Activated CD4-positive, alpha-beta T cell treated with anti-CD3 and anti-CD28 coated beads, Interleukin-2, amount 10 ng/mL, durations not matched to agents 24 days and 14 days (primary cell): ENCODE results near the gene CNIH3. TPM values are rescaled to one million over a fixed set of nuclear protein-coding genes. Genes with fewer than 3 reads are reported as not detected.
A peak's percentile ranks its signal among the peaks of the same experiment; 100 is the strongest.
"Not testable (repeated sequence)": the region's sequence is repeated elsewhere in the genome, so short reads cannot be mapped to it uniquely, and the experiment has no call there.

Experiments
- DNase-seq: peaks from one replicate; pipeline ENCODE4 v3.0.0; 2022
- H3K27ac Mint-ChIP-seq: one replicate; pipeline ENCODE4 v1.8.0; 2022; ENCODE audit warnings: mild to moderate bottlenecking, mixed read lengths
- H3K27me3 Mint-ChIP-seq: one replicate; pipeline ENCODE4 v1.8.0; 2022; ENCODE audit warnings: mixed read lengths
- H3K36me3 Mint-ChIP-seq: one replicate; pipeline ENCODE4 v1.8.0; 2022; ENCODE audit warnings: low read depth, mild to moderate bottlenecking, mixed read lengths
- H3K4me1 Mint-ChIP-seq: one replicate; pipeline ENCODE4 v1.8.0; 2021; ENCODE audit warnings: mixed read lengths
- H3K4me3 Mint-ChIP-seq: one replicate; pipeline ENCODE4 v1.8.0; 2022; ENCODE audit warnings: mild to moderate bottlenecking, moderate library complexity, mixed read lengths
- H3K9me3 Mint-ChIP-seq: one replicate; pipeline ENCODE4 v1.8.0; 2021; ENCODE audit warnings: mixed read lengths
- intact Hi-C: fragments of 100-400 bp; cut with micrococcal nuclease; formaldehyde crosslinking; loops from one replicate; pipeline ENCODE4 v1.15.1; 2023
- total RNA-seq: library from RNA; stranded (reverse); gene quantifications from 2 replicates; pipeline ENCODE4 v1.2.3, GENCODE V29; 2022

CNIH3 gene
- total RNA-seq, 1 donor from 2014 or later, result 1.1 TPM

DNA sequence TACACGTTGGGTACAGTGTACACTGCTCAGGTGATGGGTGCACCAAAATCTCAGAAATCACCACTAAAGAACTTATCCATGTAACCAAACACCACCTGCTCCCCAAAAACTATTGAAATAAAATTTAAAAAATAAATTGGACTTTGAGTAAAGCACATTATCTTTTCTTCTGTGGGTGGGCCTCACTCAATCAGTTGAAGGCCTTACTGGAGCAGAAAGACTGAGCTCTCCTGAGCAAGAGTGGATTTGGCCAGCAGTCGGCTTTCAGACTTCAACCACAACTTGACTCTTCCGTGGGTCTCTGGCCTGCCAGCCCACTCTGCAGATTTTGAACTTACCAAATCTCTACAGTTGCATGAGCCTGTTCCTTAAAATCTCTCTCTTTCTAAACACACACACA, 78.9 kb downstream of the CNIH3 start:
- Mint-ChIP-seq H3K9me3 (no peaks in the 10 kb centered on the region), H3K36me3 (no peaks in the 10 kb centered on the region)

DNA sequence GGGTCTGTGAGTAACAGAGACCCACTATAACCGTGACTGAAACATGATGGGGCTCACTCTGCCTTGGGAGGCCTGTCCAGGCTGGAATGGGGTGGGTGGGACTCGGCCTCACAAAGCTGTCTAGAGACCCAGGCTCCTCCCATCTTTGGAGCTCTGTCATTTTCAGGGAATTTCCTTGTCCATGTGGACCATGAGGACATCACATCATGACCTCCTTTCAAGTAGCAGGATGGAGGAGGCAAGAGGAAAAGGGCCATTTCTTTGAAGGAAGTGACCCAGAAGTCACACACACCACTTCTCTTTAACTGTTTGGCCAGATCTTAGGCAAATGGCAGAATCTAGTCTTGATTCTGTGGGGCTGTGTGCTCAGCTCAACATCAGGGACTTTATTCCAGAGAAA, 79.9 kb downstream of the CNIH3 start:
- no peak for DNase-seq
- intact Hi-C loops, result no loop called here
- Mint-ChIP-seq H3K4me1 (no peaks in the 10 kb centered on the region), H3K4me3 (no peak overlapping the region), H3K36me3 (no peaks in the 10 kb centered on the region), H3K27ac (no peak overlapping the region), H3K9me3 (no peaks in the 10 kb centered on the region), H3K27me3 (peaks cover 9% of the 10 kb centered on the region)

More for the DNA sequence above, 78.9 kb downstream of the CNIH3 start:
- Mint-ChIP-seq H3K27ac (no peak overlapping the region), H3K27me3 (peaks cover 9% of the 10 kb centered on the region), H3K4me3 (no peak overlapping the region), H3K4me1 (no peaks in the 10 kb centered on the region)
- intact Hi-C loops, result no loop called here
- DNase-seq, result no peak

DNA sequence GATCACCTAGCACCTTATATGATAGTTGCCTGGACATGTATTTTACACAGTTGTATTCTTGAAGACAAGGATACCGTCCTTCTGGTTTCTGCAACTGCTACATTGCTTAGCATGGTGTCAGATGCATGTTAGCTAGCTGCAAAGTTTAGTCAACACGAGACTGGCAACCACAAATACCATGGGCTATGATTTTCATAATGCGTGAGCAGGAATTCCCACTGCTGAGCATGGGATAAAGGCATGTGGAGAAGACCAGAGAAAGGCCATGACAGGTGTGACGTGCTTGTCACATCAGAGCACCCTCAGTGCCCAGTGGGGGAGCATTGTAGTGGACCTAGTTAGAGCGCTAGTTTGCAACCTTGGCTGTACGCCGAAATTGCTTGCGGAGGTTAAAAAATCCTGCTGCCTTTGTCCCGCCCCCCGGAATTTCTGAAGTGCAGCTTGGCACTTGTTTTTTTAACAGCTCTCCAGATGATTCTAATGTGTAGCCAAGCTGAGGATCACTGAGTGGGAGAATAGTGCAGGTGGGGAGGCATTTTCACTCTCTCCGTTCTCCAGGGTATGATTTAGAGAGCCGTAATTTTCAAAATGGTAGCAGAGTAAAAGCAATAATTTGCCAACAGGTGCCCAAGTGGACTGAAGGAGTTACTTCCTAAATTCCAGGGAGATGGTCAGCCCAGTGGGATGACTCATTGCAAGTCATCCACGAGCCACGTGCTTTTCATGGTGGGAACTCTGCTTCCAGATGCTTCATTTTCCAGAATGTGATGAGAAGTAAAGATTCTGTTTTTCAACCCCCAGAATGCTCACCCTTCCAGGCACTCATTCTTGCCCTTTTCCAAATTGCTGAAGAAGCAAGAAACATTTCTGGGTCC, 81.0 kb downstream of the CNIH3 start:
- H3K36me3 Mint-ChIP-seq, result no peaks in the 10 kb centered on the region
- intact Hi-C loops, result no loop called here
- peaks cover 9% of the 10 kb centered on the region for H3K27me3 Mint-ChIP-seq
- H3K27ac Mint-ChIP-seq, result no peak overlapping the region
- DNase-seq, result no peak
- H3K4me1 Mint-ChIP-seq, result no peaks in the 10 kb centered on the region
- H3K4me3 Mint-ChIP-seq, result no peak overlapping the region
- no peaks in the 10 kb centered on the region for H3K9me3 Mint-ChIP-seq

DNA sequence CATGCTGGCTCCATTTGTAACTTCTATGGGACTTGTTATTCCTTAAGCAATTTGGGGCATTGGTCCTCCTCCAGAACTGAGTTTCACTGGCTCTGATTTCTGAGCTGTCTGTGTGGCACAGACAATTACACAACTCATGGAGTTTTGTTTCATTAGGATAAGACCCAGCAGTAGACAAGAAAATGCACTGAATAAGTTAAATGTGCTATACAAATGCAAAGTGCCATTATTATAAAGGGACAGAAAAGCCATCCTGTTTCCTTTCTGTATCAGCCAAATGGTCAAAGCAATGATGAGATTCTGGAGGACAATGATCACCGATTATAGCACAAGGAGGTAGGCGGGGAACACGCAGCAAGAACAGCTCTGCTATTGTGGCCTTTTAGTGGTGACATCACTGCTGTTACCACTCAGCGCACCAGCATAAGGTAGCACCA, 81.9 kb downstream of the CNIH3 start:
- no peaks in the 10 kb centered on the region for H3K4me1 Mint-ChIP-seq

DNA sequence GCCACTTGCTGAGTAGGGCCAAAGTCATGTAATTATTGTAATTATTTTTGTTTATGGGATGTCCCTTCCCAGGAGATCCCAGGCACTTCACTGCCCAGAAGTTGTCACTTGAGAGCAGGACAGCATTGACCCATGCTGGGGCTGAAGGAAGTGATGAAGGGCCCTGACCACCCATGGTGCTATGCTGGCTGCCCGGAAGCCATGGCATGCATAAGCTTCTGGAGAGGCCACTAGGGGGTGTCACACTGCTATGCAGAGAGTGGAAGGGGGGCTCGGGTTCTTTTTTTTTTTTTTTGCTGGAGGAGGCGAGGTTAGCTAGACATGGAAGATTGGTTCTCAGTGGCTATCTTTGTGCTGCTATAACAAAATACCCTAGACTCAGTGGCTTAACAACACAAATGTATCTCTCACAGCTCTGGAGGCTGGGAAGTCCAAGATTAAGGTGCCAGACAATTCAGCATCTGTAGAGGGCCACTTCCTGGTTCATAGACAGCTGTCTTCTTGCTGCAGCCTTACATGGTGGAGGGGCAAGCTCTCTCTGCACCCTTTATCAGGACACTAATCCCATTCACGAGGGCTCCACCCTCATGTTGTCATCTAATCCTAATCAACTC, 84.9 kb downstream of the CNIH3 start:
- Mint-ChIP-seq H3K4me3 (no peak overlapping the region), H3K36me3 (no peaks in the 10 kb centered on the region), H3K4me1 (no peaks in the 10 kb centered on the region), H3K9me3 (no peaks in the 10 kb centered on the region), H3K27ac (no peak overlapping the region), H3K27me3 (peaks cover 5% of the 10 kb centered on the region)
- intact Hi-C loops, result loop anchor here (5.0 kb wide), 1 partner anchor 151 kb away; no protein-coding TSS in a partner anchor
- DNase-seq, result no peak

More for the DNA sequence above, 81.9 kb downstream of the CNIH3 start:
- H3K36me3 Mint-ChIP-seq, result no peaks in the 10 kb centered on the region
- peaks cover 8% of the 10 kb centered on the region for H3K27me3 Mint-ChIP-seq
- intact Hi-C loops, result no loop called here
- DNase-seq, result no peak
- no peak overlapping the region for H3K27ac Mint-ChIP-seq
- H3K9me3 Mint-ChIP-seq, result no peaks in the 10 kb centered on the region
- H3K4me3 Mint-ChIP-seq, result no peak overlapping the region

DNA sequence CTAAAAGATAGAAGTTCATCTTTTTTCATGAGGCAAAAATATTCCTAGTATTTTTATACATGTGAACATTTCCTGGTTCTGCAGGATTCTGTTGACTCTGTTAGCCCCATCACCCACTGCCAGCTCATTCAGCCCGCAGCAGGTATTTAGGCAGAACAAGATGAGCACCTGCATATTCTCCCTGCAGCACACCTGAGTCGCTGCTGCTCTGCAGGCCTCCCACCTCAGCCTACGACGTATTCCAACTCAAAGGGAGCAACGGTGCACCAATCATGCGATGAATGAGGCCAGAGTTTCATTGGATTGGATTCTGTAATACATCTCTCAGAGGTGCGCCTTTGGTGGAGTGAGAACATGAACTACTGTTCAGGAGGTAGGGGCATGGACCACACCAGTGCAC, 87.6 kb downstream of the CNIH3 start:
- intact Hi-C loops, result loop anchor here (5.0 kb wide), 1 partner anchor 149 kb away; no protein-coding TSS in a partner anchor

DNA sequence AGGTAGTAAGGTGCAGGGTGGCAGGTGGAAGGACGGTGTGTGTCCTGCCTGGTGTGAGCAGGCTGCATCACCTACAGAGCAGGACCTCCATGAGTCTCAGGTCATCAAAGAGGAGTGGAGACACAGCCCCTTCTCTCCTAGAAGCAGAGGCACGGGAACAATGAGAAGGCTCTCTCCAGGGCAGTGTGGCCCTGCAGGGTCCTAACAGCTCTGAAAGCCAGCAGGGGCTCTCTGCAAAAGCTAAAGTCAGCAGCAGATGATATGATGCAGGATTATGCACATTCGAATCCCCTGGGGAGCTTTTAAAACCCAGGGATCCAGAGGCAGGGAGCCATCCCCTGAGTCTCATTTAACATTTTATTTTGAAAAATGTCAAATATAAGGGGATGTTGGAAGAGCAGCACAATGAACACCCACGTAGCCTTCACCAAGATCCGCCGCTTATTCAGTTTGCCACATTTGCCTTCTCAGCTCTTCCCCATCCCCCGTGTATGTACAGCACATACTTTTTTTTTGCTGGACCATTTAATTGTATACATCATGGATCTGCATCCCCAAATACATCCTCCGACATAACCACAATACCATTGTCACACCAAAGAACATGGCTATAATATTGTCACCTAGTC, 88.1 kb downstream of the CNIH3 start:
- H3K27ac Mint-ChIP-seq, result no peak overlapping the region
- H3K36me3 Mint-ChIP-seq, result no peaks in the 10 kb centered on the region
- H3K4me1 Mint-ChIP-seq, result peaks cover 9% of the 10 kb centered on the region
- H3K27me3 Mint-ChIP-seq, result peaks cover 4% of the 10 kb centered on the region
- intact Hi-C loops, result loop anchor here (5.0 kb wide), 1 partner anchor 148 kb away; no protein-coding TSS in a partner anchor
- no peak overlapping the region for H3K4me3 Mint-ChIP-seq
- H3K9me3 Mint-ChIP-seq, result no peaks in the 10 kb centered on the region
- no peak for DNase-seq

More for the DNA sequence above, 87.6 kb downstream of the CNIH3 start:
- no peak overlapping the region for H3K4me3 Mint-ChIP-seq
- no peaks in the 10 kb centered on the region for H3K36me3 Mint-ChIP-seq
- no peaks in the 10 kb centered on the region for H3K9me3 Mint-ChIP-seq
- H3K4me1 Mint-ChIP-seq, result peaks cover 9% of the 10 kb centered on the region
- no peak overlapping the region for H3K27ac Mint-ChIP-seq
- DNase-seq, result no peak
- peaks cover 3% of the 10 kb centered on the region for H3K27me3 Mint-ChIP-seq

DNA sequence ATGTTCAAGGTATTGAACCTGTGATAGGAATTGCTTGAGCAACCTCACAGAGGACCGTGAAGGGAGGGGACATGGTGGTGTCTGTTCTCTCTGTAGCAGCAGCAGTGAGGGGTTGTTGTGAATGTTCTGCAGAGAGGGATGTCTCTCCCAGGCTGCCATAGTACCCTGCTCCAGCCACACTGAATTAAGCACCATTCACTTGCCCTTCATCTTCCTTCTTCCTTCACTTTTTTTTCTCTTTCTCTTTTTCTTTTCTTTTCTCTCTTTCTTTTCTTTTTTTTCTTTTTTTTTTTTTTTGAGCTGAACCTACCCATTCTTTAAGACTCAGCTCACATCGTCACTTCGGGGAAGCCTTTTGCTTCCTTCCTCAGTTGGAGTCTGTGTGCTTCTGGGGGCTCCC, 89.5 kb downstream of the CNIH3 start:
- intact Hi-C loops, result no loop called here
- Mint-ChIP-seq H3K4me3 (no peak overlapping the region), H3K36me3 (no peaks in the 10 kb centered on the region), H3K4me1 (peaks cover 9% of the 10 kb centered on the region), H3K27ac (no peak overlapping the region), H3K27me3 (peaks cover 5% of the 10 kb centered on the region), H3K9me3 (no peaks in the 10 kb centered on the region)
- DNase-seq, result no peak

DNA sequence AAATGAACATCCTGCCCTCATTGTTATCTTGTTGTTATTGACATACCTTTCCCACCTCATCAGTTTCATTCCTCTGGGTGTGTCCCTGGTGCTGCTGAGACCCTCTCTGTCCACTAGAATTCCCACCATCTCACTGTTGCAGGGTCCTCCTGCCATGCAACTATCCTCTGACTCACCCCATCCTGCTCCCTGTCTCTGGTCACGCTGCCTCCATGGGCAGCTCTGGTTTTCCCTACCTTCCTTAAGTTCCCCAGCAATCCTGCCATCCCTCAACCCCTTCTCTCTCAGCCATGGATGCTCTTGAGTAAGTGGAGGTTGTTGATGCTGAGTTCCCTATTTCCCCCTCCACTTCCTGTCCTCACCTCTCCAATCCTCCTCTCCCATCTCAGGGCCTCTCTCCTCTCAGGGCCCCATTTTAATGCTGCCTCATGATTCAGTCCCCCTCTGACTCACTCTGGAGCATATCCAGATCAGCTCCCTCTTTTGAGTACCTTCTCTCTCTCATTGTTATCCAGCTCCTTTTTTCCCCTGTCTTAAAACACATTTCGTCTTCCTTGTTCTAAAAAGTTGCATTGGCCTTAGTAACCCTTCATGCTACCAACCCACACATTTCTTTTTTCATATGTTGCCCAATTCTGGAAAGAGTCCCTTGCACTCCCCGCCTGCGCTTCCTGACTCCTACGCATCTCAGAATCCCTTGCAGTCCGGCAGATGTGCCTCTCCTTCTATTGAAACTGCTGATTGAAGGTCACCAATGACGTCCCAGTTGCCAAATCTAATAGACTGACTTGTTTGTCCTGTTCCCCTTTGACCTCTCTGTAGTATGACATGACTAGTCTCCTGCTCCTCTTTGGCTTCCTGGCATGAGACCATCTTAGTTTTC, 92.0 kb downstream of the CNIH3 start:
- peaks cover 9% of the 10 kb centered on the region for H3K4me1 Mint-ChIP-seq
- intact Hi-C loops, result no loop called here
- no peak overlapping the region for H3K4me3 Mint-ChIP-seq
- peak overlapping the region; percentile 39 for H3K27ac Mint-ChIP-seq
- DNase-seq, result no peak
- H3K36me3 Mint-ChIP-seq, result no peaks in the 10 kb centered on the region
- H3K27me3 Mint-ChIP-seq, result peaks cover 10% of the 10 kb centered on the region
- no peaks in the 10 kb centered on the region for H3K9me3 Mint-ChIP-seq

DNA sequence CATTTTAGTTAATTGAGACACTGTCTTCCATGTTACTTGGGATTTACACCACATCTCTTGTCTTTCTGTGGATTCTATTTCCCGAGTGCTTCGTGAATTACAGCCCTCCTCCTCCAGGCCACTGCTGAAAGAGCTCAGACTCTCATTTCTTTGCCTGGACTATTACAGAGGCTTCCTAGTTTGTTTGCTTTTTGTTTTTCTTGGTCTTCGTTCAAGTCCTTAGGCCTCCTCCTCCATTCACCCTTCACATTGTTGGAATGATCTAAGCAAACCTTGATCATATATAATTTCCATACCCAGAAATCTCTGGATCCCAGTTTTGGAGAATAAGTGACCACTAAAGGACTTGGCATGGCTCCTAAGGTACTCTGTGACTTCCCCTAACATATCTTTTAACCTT, 94.1 kb downstream of the CNIH3 start:
- no peak overlapping the region for H3K4me3 Mint-ChIP-seq
- intact Hi-C loops, result no loop called here
- H3K36me3 Mint-ChIP-seq, result no peaks in the 10 kb centered on the region
- peaks cover 9% of the 10 kb centered on the region for H3K4me1 Mint-ChIP-seq
- DNase-seq, result no peak
- H3K27ac Mint-ChIP-seq, result no peak overlapping the region
- H3K27me3 Mint-ChIP-seq, result peaks cover 12% of the 10 kb centered on the region
- H3K9me3 Mint-ChIP-seq, result no peaks in the 10 kb centered on the region

DNA sequence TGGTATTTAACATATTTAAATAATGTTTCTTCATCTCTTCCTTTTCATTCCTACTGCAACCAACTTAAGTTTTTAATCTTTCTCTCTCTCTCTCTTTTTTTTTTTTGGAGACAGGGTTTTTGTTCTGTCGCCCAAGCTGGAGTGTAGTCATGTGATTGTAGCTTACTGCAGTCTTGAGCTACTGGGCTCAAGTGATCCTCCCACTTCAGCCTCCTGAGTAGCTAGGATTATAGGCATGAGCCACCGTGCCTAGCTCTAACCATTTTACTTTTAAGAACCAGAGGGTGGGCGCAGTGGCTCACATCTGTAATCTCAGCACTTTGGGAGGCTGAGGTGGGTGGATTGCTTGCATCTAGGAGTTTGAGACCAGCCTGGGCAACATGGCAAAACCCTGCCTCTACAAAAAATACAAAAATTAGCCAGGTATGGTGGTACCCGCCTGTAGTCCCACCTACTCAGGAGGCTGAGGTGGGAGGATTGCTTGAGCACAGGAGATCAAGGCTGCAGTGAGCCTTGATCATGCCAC, 95.2 kb downstream of the CNIH3 start:
- H3K4me3 Mint-ChIP-seq, H3K9me3 Mint-ChIP-seq, DNase-seq, H3K4me1 Mint-ChIP-seq, intact Hi-C loops, H3K36me3 Mint-ChIP-seq, H3K27ac Mint-ChIP-seq: not testable (repeated sequence)
- H3K27me3 Mint-ChIP-seq, result peaks cover 14% of the 10 kb centered on the region

DNA sequence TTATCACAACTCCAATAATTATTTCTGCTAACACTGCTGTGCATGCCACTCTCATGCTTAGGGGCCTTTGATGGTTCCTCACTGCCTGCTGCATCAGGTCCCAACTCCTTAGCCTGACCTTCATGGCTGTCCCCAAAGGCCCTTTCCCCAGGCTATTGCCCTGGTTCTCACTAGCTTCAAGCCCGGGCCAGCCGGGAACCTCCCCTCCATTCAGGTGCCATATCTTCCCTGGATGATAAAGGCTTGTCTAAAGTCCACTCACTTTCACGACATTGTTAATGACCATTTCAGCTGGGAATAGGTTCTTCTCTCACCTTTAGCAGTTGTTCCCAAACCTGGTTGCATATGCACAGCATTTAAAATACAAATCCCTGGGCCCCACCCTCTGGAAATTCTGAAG, 95.8 kb downstream of the CNIH3 start:
- Mint-ChIP-seq H3K36me3 (no peaks in the 10 kb centered on the region), H3K4me3 (no peak overlapping the region), H3K27ac (no peak overlapping the region), H3K4me1 (peaks cover 9% of the 10 kb centered on the region), H3K27me3 (peaks cover 15% of the 10 kb centered on the region), H3K9me3 (no peaks in the 10 kb centered on the region)
- DNase-seq, result no peak
- intact Hi-C loops, result no loop called here

DNA sequence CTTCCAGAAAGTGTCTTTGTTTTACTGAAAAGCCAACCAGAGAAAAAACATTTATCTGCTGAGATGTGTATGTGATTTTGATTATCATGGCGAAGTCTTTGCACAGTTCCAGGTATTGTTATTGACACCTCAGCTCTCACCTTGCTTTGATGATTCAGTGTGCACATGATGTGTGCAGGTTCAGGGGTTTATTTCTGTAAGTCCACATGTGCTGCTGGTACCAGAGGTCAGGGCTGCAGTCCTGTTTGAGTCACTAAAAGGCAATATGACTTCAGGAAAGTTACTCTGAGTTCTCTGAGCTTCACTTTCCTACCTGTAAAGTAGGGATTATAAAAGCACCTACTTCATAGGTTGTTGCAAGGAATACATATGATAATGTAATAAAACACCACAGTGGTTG, 97.1 kb downstream of the CNIH3 start:
- Mint-ChIP-seq H3K27ac (no peak overlapping the region), H3K36me3 (no peaks in the 10 kb centered on the region), H3K9me3 (no peaks in the 10 kb centered on the region), H3K4me1 (peaks cover 6% of the 10 kb centered on the region), H3K4me3 (no peak overlapping the region), H3K27me3 (peaks cover 19% of the 10 kb centered on the region)
- DNase-seq, result no peak
- intact Hi-C loops, result no loop called here
